A549 (cell line): ENCODE data around the gene VPS51.
A peak's percentile ranks its signal among the peaks of the same experiment; 100 is the strongest.

Source experiments
- BCL3 ChIP-seq: fragments of >200 bp; sonication (Bioruptor Twin); formaldehyde crosslinking; IDR thresholded peaks from 3 replicates; pipeline ENCODE4 v1.6.1; 2016
- EHMT2 ChIP-seq: fragments of 200-600 bp; sonication (generic); IDR thresholded peaks from 2 replicates; pipeline ENCODE4 v1.6.1; 2016; ENCODE audit warnings: antibody characterized with exemption, low read depth, mild to moderate bottlenecking, moderate library complexity
- FOXS1 ChIP-seq: fragments of 250-450 bp; sonication (Bioruptor Pico); IDR thresholded peaks from 2 replicates; pipeline ENCODE4 v1.5.0; 2020; ENCODE audit warnings: mild to moderate bottlenecking, moderate library complexity
- NR3C1 ChIP-seq: fragments of >200 bp; sonication (Bioruptor Twin); formaldehyde crosslinking; IDR thresholded peaks from 3 replicates; pipeline ENCODE4 v1.6.1; 2017
- POLR2A ChIP-seq: IDR thresholded peaks from 2 replicates; pipeline ENCODE4 v1.6.1; 2012; ENCODE audit warnings: mild to moderate bottlenecking, low read length
- SMC3 ChIP-seq: fragments of >200 bp; sonication (Bioruptor Twin); formaldehyde crosslinking; IDR thresholded peaks from 3 replicates; pipeline ENCODE4 v1.6.1; 2018; ENCODE audit warnings: inconsistent platforms
- TF ChIP-seq, protein P1 (sequence below): fragments of >200 bp; sonication (Bioruptor Twin); formaldehyde crosslinking; IDR thresholded peaks from 3 replicates; pipeline ENCODE4 v1.5.1; 2016

GRCh38 chr11:65112546-65113360, 16.7 kb downstream of the VPS51 start:
- TF ChIP-seq NR3C1 (no peak), POLR2A (peak; percentile 18), BCL3 (no peak), EHMT2 (no peak), FOXS1 (CRISPR knock-in tag) (no peak), SMC3 (peak; percentile 49)
- TF ChIP-seq, protein P1, sequence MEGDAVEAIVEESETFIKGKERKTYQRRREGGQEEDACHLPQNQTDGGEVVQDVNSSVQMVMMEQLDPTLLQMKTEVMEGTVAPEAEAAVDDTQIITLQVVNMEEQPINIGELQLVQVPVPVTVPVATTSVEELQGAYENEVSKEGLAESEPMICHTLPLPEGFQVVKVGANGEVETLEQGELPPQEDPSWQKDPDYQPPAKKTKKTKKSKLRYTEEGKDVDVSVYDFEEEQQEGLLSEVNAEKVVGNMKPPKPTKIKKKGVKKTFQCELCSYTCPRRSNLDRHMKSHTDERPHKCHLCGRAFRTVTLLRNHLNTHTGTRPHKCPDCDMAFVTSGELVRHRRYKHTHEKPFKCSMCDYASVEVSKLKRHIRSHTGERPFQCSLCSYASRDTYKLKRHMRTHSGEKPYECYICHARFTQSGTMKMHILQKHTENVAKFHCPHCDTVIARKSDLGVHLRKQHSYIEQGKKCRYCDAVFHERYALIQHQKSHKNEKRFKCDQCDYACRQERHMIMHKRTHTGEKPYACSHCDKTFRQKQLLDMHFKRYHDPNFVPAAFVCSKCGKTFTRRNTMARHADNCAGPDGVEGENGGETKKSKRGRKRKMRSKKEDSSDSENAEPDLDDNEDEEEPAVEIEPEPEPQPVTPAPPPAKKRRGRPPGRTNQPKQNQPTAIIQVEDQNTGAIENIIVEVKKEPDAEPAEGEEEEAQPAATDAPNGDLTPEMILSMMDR, result peak; percentile 91
